ENCODE results near the gene WAC. TPM values are rescaled to one million over a fixed set of nuclear protein-coding genes. Genes with fewer than 3 reads are reported as not detected.

WAC gene
- total RNA-seq, 4 donors from 2014 or later = 101 to 131 (median 118) TPM

- Histone ChIP-seq H3K27me3 (no peaks in the 10 kb centered on the region), H3K36me3 (peaks cover 0 to 88% (median 4%) of the 10 kb centered on the region in 3 donors), H3K9me3 (no peaks in the 10 kb centered on the region), H3K4me1 (peaks cover 0 to 4% (median 0%) of the 10 kb centered on the region in 4 donors), H3K4me3 (no peak overlapping the region), H3K27ac (no peak overlapping the region)
- DNase-seq (ENCODE audit: low spot score in 2 of 2) = no peak
- TF ChIP-seq POLR2A (IDR thresholded peaks at IDR 0.05) = no peak
- TF ChIP-seq EP300 (IDR thresholded peaks at IDR 0.05) = no peak
- TF ChIP-seq, protein P1, sequence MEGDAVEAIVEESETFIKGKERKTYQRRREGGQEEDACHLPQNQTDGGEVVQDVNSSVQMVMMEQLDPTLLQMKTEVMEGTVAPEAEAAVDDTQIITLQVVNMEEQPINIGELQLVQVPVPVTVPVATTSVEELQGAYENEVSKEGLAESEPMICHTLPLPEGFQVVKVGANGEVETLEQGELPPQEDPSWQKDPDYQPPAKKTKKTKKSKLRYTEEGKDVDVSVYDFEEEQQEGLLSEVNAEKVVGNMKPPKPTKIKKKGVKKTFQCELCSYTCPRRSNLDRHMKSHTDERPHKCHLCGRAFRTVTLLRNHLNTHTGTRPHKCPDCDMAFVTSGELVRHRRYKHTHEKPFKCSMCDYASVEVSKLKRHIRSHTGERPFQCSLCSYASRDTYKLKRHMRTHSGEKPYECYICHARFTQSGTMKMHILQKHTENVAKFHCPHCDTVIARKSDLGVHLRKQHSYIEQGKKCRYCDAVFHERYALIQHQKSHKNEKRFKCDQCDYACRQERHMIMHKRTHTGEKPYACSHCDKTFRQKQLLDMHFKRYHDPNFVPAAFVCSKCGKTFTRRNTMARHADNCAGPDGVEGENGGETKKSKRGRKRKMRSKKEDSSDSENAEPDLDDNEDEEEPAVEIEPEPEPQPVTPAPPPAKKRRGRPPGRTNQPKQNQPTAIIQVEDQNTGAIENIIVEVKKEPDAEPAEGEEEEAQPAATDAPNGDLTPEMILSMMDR (IDR thresholded peaks at IDR 0.05) = no peak
- 91 to 97% methylated on average over 2 of the region's 2 CpGs for WGBS, 2 donors
These were observed 83.6 kb downstream of the WAC start for GRCh38 chr10:28616514-28616913.

DNA sequence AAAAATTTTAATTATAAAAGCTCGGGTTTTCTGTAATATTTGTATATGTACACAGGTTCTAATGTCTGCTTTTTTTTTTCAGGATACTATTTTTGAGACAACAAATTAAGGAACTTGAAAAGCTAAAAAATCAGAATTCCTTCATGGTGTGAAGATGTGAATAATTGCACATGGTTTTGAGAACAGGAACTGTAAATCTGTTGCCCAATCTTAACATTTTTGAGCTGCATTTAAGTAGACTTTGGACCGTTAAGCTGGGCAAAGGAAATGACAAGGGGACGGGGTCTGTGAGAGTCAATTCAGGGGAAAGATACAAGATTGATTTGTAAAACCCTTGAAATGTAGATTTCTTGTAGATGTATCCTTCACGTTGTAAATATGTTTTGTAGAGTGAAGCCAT, 86.5 kb downstream of the WAC start:
- Histone ChIP-seq H3K9me3 (no peaks in the 10 kb centered on the region), H3K4me1 (no peaks in the 10 kb centered on the region), H3K36me3 (peaks cover 0 to 65% (median 4%) of the 10 kb centered on the region in 3 donors), H3K27me3 (no peaks in the 10 kb centered on the region), H3K27ac (no peak overlapping the region), H3K4me3 (no peak overlapping the region)
- no peak for DNase-seq (ENCODE audit: low spot score in 2 of 2)
- TF ChIP-seq, protein P1 (IDR thresholded peaks at IDR 0.05) = no peak
- no peak for TF ChIP-seq EP300 (IDR thresholded peaks at IDR 0.05)
- TF ChIP-seq POLR2A (IDR thresholded peaks at IDR 0.05) = no peak
- 82 to 87% methylated on average over 4 of the region's 4 CpGs for WGBS, 2 donors

GRCh38 chr10:28620251-28620650, 87.3 kb downstream of the WAC start:
- no peak for DNase-seq (ENCODE audit: low spot score in 2 of 2)
- Histone ChIP-seq H3K4me3 (no peak overlapping the region), H3K9me3 (no peaks in the 10 kb centered on the region), H3K27ac (no peak overlapping the region), H3K27me3 (no peaks in the 10 kb centered on the region), H3K4me1 (no peaks in the 10 kb centered on the region), H3K36me3 (peaks cover 0 to 57% (median 4%) of the 10 kb centered on the region in 3 donors)
- 52 to 56% methylated on average over 2 of the region's 2 CpGs for WGBS, 2 donors
- TF ChIP-seq EP300 (IDR thresholded peaks at IDR 0.05) (peak in 1 of 2 donors; percentile 18), POLR2A (IDR thresholded peaks at IDR 0.05) (no peak)

GRCh38 chr10:28623483-28623882, 90.6 kb downstream of the WAC start:
- DNase-seq (ENCODE audit: low spot score in 2 of 2) = no peak
- no peaks in the 10 kb centered on the region for H3K9me3 ChIP-seq
- 90 to 91% methylated on average over 7 of the region's 7 CpGs for WGBS, 2 donors
- no peak overlapping the region for H3K27ac ChIP-seq
- H3K4me1 ChIP-seq = peaks cover 0 to 8% (median 0%) of the 10 kb centered on the region in 4 donors
- H3K27me3 ChIP-seq = no peaks in the 10 kb centered on the region
- no peak overlapping the region for H3K4me3 ChIP-seq
- peaks cover 0 to 25% (median 0%) of the 10 kb centered on the region in 3 donors for H3K36me3 ChIP-seq
- no peak for TF ChIP-seq POLR2A (IDR thresholded peaks at IDR 0.05)
- TF ChIP-seq, protein P1 (IDR thresholded peaks at IDR 0.05) = no peak

GRCh38 chr10:28624351-28624750, 91.4 kb downstream of the WAC start:
- Histone ChIP-seq H3K9me3 (no peaks in the 10 kb centered on the region), H3K4me3 (no peak overlapping the region), H3K36me3 (peaks cover 0 to 18% (median 0%) of the 10 kb centered on the region in 3 donors), H3K27ac (no peak overlapping the region), H3K27me3 (no peaks in the 10 kb centered on the region), H3K4me1 (peaks cover 0 to 12% (median 0%) of the 10 kb centered on the region in 4 donors)
- no peak for DNase-seq (ENCODE audit: low spot score in 2 of 2)
- 77 to 84% methylated on average over 3 of the region's 3 CpGs for WGBS, 2 donors
- TF ChIP-seq EP300 (IDR thresholded peaks at IDR 0.05) = no peak
- TF ChIP-seq, protein P1 (IDR thresholded peaks at IDR 0.05) = no peak
- no peak for TF ChIP-seq POLR2A (IDR thresholded peaks at IDR 0.05)

GRCh38 chr10:28627102-28627501, 94.2 kb downstream of the WAC start:
- Histone ChIP-seq H3K4me1 (peaks cover 0 to 12% (median 0%) of the 10 kb centered on the region in 4 donors), H3K27me3 (no peaks in the 10 kb centered on the region), H3K9me3 (no peaks in the 10 kb centered on the region), H3K27ac (no peak overlapping the region), H3K4me3 (no peak overlapping the region), H3K36me3 (peaks cover 0 to under 1% (median 0%) of the 10 kb centered on the region in 3 donors)
- TF ChIP-seq EP300 (IDR thresholded peaks at IDR 0.05) (no peak), POLR2A (IDR thresholded peaks at IDR 0.05) (no peak)
- TF ChIP-seq, protein P1 (IDR thresholded peaks at IDR 0.05) = no peak
- WGBS, 2 donors = 23 to 24% methylated on average over 3 of the region's 3 CpGs
- DNase-seq (ENCODE audit: low spot score in 2 of 2) = no peak
